GM06990 (cell line): ENCODE measurements around the gene CFAP58.

Source experiments
- DNase-seq: peaks from one replicate; pipeline ENCODE4 v3.0.0-alpha.2; 2011; ENCODE audit not compliant: insufficient read length; ENCODE audit errors: extremely low read depth
- H3K27me3 ChIP-seq: replicated peaks from 2 replicates; pipeline ENCODE4 v1.6.0; 2011; ENCODE audit warnings: low read length; ENCODE audit not compliant: control insufficient read depth, insufficient read depth
- H3K36me3 ChIP-seq: 2 replicates; pipeline ENCODE4 v1.5.1; 2011; ENCODE audit warnings: low read length; ENCODE audit not compliant: control insufficient read depth, insufficient read depth
- H3K4me3 ChIP-seq: replicated peaks from 2 replicates; pipeline ENCODE4 v1.5.1; 2011; ENCODE audit warnings: low read depth, mild to moderate bottlenecking, control low read depth, low read length
- CTCF ChIP-seq: IDR thresholded peaks from 2 replicates; pipeline ENCODE4 v1.5.1; 2011; ENCODE audit warnings: low read length, control low read depth, mild to moderate bottlenecking, inconsistent platforms; ENCODE audit not compliant: insufficient read depth, poor library complexity, severe bottlenecking

CFAP58 gene

GRCh38 chr10:104380336-104380735 lies 26.7 kb downstream of the CFAP58 start:
- Histone ChIP-seq H3K4me3 (no peak overlapping the region), H3K36me3 (no peaks in the 10 kb centered on the region), H3K27me3 (no peaks in the 10 kb centered on the region; the same call in 1 of the 2 replicates)
- no peak for DNase-seq
- no peak for TF ChIP-seq CTCF

- no peak for DNase-seq
- no peak for TF ChIP-seq CTCF
- Histone ChIP-seq H3K36me3 (no peaks in the 10 kb centered on the region), H3K27me3 (no peaks in the 10 kb centered on the region), H3K4me3 (no peak overlapping the region)
Measured at GRCh38 chr10:104387130-104387888, 33.7 kb downstream of the CFAP58 start.

- Histone ChIP-seq H3K36me3 (no peaks in the 10 kb centered on the region), H3K27me3 (no peaks in the 10 kb centered on the region), H3K4me3 (no peak overlapping the region)
- no peak for TF ChIP-seq CTCF
- DNase-seq = no peak
Measured at GRCh38 chr10:104388830-104389229, 35.2 kb downstream of the CFAP58 start.

GRCh38 chr10:104391150-104391968 lies 37.7 kb downstream of the CFAP58 start:
- Histone ChIP-seq H3K4me3 (no peak overlapping the region), H3K27me3 (no peaks in the 10 kb centered on the region; the same call in 1 of the 2 replicates), H3K36me3 (no peaks in the 10 kb centered on the region)
- DNase-seq = no peak
- TF ChIP-seq CTCF = no peak

- H3K27me3 ChIP-seq = no peaks in the 10 kb centered on the region; the same call in 1 of the 2 replicates
- no peak overlapping the region for H3K4me3 ChIP-seq
- DNase-seq = no peak
- H3K36me3 ChIP-seq = no peaks in the 10 kb centered on the region
- TF ChIP-seq CTCF = no peak
Measured at GRCh38 chr10:104391969-104392296, 38.3 kb downstream of the CFAP58 start.
